K562 (cell line): ENCODE results near the gene PPM1H. TPM values are rescaled to one million over a fixed set of nuclear protein-coding genes. Genes with fewer than 3 reads are reported as not detected.

Experiments used
- ATAC-seq: fragments of 200-7000 bp; cut with Tn5 transposase; 3 replicates; pipeline ENCODE4 v1.9.1; 2020; ENCODE audit warnings: moderate library complexity
- BruUV-seq: library from RNA; stranded (reverse); fragments of 400-500 nt; replicated peaks from 2 replicates; lab custom pipeline; 2021; lab: Mats Ljungman, UMichigan
- CTCF ChIA-PET: fragments of 300-600 bp; formaldehyde crosslinking; extraction: SDS; loops from one replicate; lab custom pipeline; 2021; ENCODE audit warnings: low intra/inter-chr PET ratio; lab: Yijun Ruan, JAX
- POLR2A ChIA-PET: fragments of 300-600, 350-650 bp; sonication (Branson Sonifier 250); formaldehyde crosslinking; extraction: SDS; loops from one replicate; lab custom pipeline; 2021; ENCODE audit warnings: antibody characterized with exemption, inconsistent platforms; lab: Yijun Ruan, JAX
- DNase-seq, 4 experiments: peaks; one replicate each; pipeline versions ENCODE4 v3.0.0 to v3.0.0-alpha.2; 2011 to 2018; ENCODE audit warnings: low spot score in 3 of 4, mixed read lengths in 3 of 4; ENCODE audit errors: extremely low read depth in 1 of 4
- FAIRE-seq: peaks from 2 replicates; lab custom pipeline; 2011; peaks lifted over from hg19 to GRCh38; lab: Jason Lieb, UNC
- H2AFZ ChIP-seq: 2 replicates; pipeline ENCODE4 v1.6.0; 2011; ENCODE audit warnings: low read depth, low read length, control low read depth, inconsistent platforms
- H3K27ac ChIP-seq: fragments of 200-600 bp; 3 replicates; pipeline ENCODE4 v1.8.0; 2011; ENCODE audit warnings: low read depth, mild to moderate bottlenecking, control low read depth, inconsistent platforms, low read length, moderate library complexity, mixed read lengths; ENCODE audit errors: extremely low read depth
- H3K27me3 ChIP-seq, 2 experiments: fragments of 300-600 bp in 1 of 2; 2 replicates in 1 of 2; 3 replicates in 1 of 2; pipeline versions ENCODE4 v1.6.0 to v1.8.0; 2011; ENCODE audit warnings: inconsistent platforms in 2 of 2, low read length in 2 of 2, mild to moderate bottlenecking in 1 of 2, mixed read lengths in 1 of 2, moderate library complexity in 1 of 2; ENCODE audit not compliant: control insufficient read depth in 2 of 2, insufficient read depth in 2 of 2
- H3K36me3 ChIP-seq: fragments of 300-600 bp; 3 replicates; pipeline ENCODE4 v1.8.0; 2011; ENCODE audit warnings: mild to moderate bottlenecking, low read length, inconsistent platforms; ENCODE audit not compliant: control insufficient read depth, insufficient read depth
- H3K4me1 ChIP-seq, 2 experiments: fragments of 200-600 bp in 1 of 2; replicated peaks in 1 of 2; 2 replicates in 1 of 2; 3 replicates in 1 of 2; pipeline versions ENCODE4 v1.5.1 to v1.8.0; 2011; ENCODE audit warnings: inconsistent platforms in 2 of 2, low read length in 2 of 2, mild to moderate bottlenecking in 1 of 2, mixed read lengths in 1 of 2, moderate library complexity in 1 of 2; ENCODE audit not compliant: control insufficient read depth in 2 of 2, insufficient read depth in 2 of 2
- H3K4me2 ChIP-seq: 2 replicates; pipeline ENCODE4 v1.6.1; 2011; ENCODE audit warnings: low read length, control low read depth, inconsistent platforms, mixed read lengths; ENCODE audit not compliant: insufficient read depth
- H3K4me3 ChIP-seq: fragments of 200-600 bp; sonication (generic), shearing (Covaris generic); 2 replicates; pipeline ENCODE4 v1.5.1; 2016; ENCODE audit warnings: control low read depth, inconsistent platforms
- H3K79me2 ChIP-seq: fragments of 200-600 bp; 3 replicates; pipeline ENCODE4 v1.8.0; 2011; ENCODE audit warnings: low read length, inconsistent platforms; ENCODE audit not compliant: control insufficient read depth, insufficient read depth
- H3K9ac ChIP-seq, 2 experiments: 2 replicates each; pipeline versions ENCODE4 v1.6.0 to v1.6.1; 2011; ENCODE audit warnings: low read depth in 2 of 2, low read length in 2 of 2, control low read depth in 1 of 2, inconsistent platforms in 1 of 2, mild to moderate bottlenecking in 1 of 2, mixed read lengths in 1 of 2; ENCODE audit not compliant: insufficient read depth in 1 of 2
- H3K9me1 ChIP-seq: one replicate; pipeline ENCODE4 v1.6.0; 2011; ENCODE audit warnings: inconsistent platforms, mild to moderate bottlenecking, low read length, moderate library complexity; ENCODE audit not compliant: control insufficient read depth, insufficient read depth
- H3K9me3 ChIP-seq: replicated peaks from 2 replicates; pipeline ENCODE4 v1.5.1; 2011; ENCODE audit warnings: low read depth, low read length, inconsistent platforms; ENCODE audit not compliant: control insufficient read depth, insufficient read depth
- H4K20me1 ChIP-seq: replicated peaks from 2 replicates; pipeline ENCODE4 v1.6.1; 2011; ENCODE audit warnings: low read length, inconsistent platforms, mixed read lengths; ENCODE audit not compliant: control insufficient read depth, insufficient read depth
- ADNP ChIP-seq: fragments of 200-800 bp; sonication (Bioruptor generic); IDR thresholded peaks from 2 replicates; pipeline ENCODE4 v1.6.1; 2016; ENCODE audit warnings: missing genetic modification characterization, missing compliant biosample characterization
- CUX1 ChIP-seq: fragments of 200-800 bp; sonication (Bioruptor generic); IDR thresholded peaks from 2 replicates; pipeline ENCODE4 v1.6.1; 2016; ENCODE audit warnings: missing genetic modification characterization, missing compliant biosample characterization
- EGR1 ChIP-seq: fragments of 450-650 bp; conservative IDR thresholded peaks from 2 replicates; pipeline ENCODE4 v1.6.1; 2017; ENCODE audit warnings: mild to moderate bottlenecking
- EHMT2 ChIP-seq: fragments of 450-650 bp; IDR thresholded peaks from 2 replicates; pipeline ENCODE4 v1.6.1; 2018; ENCODE audit warnings: antibody characterized with exemption
- GABPB1 ChIP-seq: sonication (generic); formaldehyde crosslinking; IDR thresholded peaks from 2 replicates; pipeline ENCODE4 v1.8.0; 2022; ENCODE audit warnings: mild to moderate bottlenecking, missing genetic modification reagents
- MECOM ChIP-seq: fragments of 250-450 bp; sonication (Bioruptor Pico); IDR thresholded peaks from 2 replicates; pipeline ENCODE4 v1.8.0; 2022; ENCODE audit warnings: inconsistent platforms
- MTA3 ChIP-seq: fragments of 450-650 bp; formaldehyde crosslinking; IDR thresholded peaks from 2 replicates; pipeline ENCODE4 v1.6.1; 2017; ENCODE audit warnings: mild to moderate bottlenecking, borderline replicate concordance
- MTF1 ChIP-seq: fragments of 250-450 bp; sonication (Bioruptor Pico); IDR thresholded peaks from 2 replicates; pipeline ENCODE4 v1.9.0; 2021; ENCODE audit warnings: moderate library complexity, mild to moderate bottlenecking, inconsistent platforms, borderline replicate concordance
- NRF1 ChIP-seq, 2 experiments: fragments of 450-650 bp; IDR thresholded peaks in 1 of 2; conservative IDR thresholded peaks in 1 of 2; 2 replicates each; pipeline ENCODE4 v1.6.1; 2014; ENCODE audit warnings: mild to moderate bottlenecking in 2 of 2
- PURB ChIP-seq: sonication (generic); formaldehyde crosslinking; IDR thresholded peaks from 2 replicates; pipeline ENCODE4 v1.9.0; 2021; ENCODE audit warnings: low read depth, mild to moderate bottlenecking, missing genetic modification reagents
- TAF9B ChIP-seq: fragments of 450-650 bp; IDR thresholded peaks from 2 replicates; pipeline ENCODE4 v1.6.1; 2018; ENCODE audit warnings: mild to moderate bottlenecking; ENCODE audit not compliant: partially characterized antibody
- ZNF165 ChIP-seq: fragments of 250-450 bp; sonication (Bioruptor Pico); IDR thresholded peaks from 2 replicates; pipeline ENCODE4 v1.4.0; 2020; ENCODE audit warnings: borderline replicate concordance
- WGBS: fragments of 100-300 bp; shearing (Covaris generic); methylation state at CpG from one replicate; pipeline ENCODE4 v1.1.6; 2016; ENCODE audit warnings: low coverage, mixed read lengths; ENCODE audit not compliant: insufficient coverage; ENCODE audit errors: missing lambda C conversion rate; 5-methylcytosine and 5-hydroxymethylcytosine counted together
- in situ Hi-C: fragments of 300-500 bp; cut with MboI; formaldehyde crosslinking; loops from 4 replicates; pipeline ENCODE4 v1.15.0; 2018; ENCODE audit warnings: inconsistent platforms, mixed read lengths
- intact Hi-C: fragments of 100-400 bp; cut with micrococcal nuclease; formaldehyde crosslinking; loops from 2 replicates; pipeline ENCODE4 v1.14.2; 2022
- polyA plus RNA-seq, 8 experiments: library from polyadenylated mRNA; depleted of rRNA in 4 of 8; stranded (reverse) in 5 of 8; unstranded in 3 of 8; fragments of >200 nt; fragmentation: Nextera tagmentation in 2 of 8; fragmentation: Illumina TruSeq in 1 of 8; extraction: Ambion mirVana in 2 of 8; extraction: Trizol in 1 of 8; gene quantifications; 2 replicates each; pipeline versions ENCODE4 v1.2.1 to v1.2.3, GENCODE V29; 2011 to 2014; ENCODE audit warnings: inconsistent platforms in 1 of 8, missing spikeins in 1 of 8
- total RNA-seq, 7 experiments: library from RNA; depleted of rRNA in 6 of 7; stranded (reverse); fragments of >200 nt in 6 of 7; fragmentation: Illumina TruSeq in 2 of 7; extraction: Trizol in 2 of 7; gene quantifications; 2 replicates each; pipeline versions ENCODE4 v1.2.1 to v1.2.3, GENCODE V29; 2011 to 2021; ENCODE audit warnings: low replicate concordance in 1 of 7
- TF ChIP-seq, protein P1 (sequence below): fragments of 250-450 bp; sonication (Bioruptor Pico); IDR thresholded peaks from 2 replicates; pipeline ENCODE4 v1.8.0; 2022; ENCODE audit warnings: inconsistent platforms, mild to moderate bottlenecking, moderate library complexity, borderline replicate concordance
- TF ChIP-seq, protein P2 (sequence below): fragments of 250-450 bp; sonication (Bioruptor Pico); IDR thresholded peaks from 2 replicates; pipeline ENCODE4 v1.6.1; 2021; ENCODE audit warnings: mild to moderate bottlenecking

The PPM1H gene
- total and polyA plus RNA-seq, 9 of the 15 experiments (the other 6 are each of a cell fraction or from before 2014, with no cell fraction given) = 5.3 to 29.3 (median 11.3) TPM

- POLR2A ChIA-PET = no interaction called here
- H3K27me3 ChIP-seq = peaks cover 0 to 3% of the 10 kb centered on the region in 2 experiments; a peak in 1 of 5 replicates
- intact Hi-C loops (no loop called here), in situ Hi-C loops (no loop called here)
- no peaks in the 10 kb centered on the region for H3K36me3 ChIP-seq
- ATAC-seq = no peak
- H4K20me1 ChIP-seq = no peaks in the 10 kb centered on the region
- TF ChIP-seq ZNF165 (CRISPR knock-in tag) (no peak), MTA3 (no peak), ADNP (tag) (no peak), CUX1 (CRISPR knock-in tag) (no peak), EGR1 (no peak), EHMT2 (no peak), NRF1 (conservative IDR thresholded peaks at IDR 0.05 in 1 of 2, IDR thresholded peaks at IDR 0.05 in 1 of 2) (no peak), TAF9B (no peak), GABPB1 (CRISPR knock-in tag) (no peak), PURB (CRISPR knock-in tag) (no peak), MTF1 (CRISPR knock-in tag) (no peak), MECOM (CRISPR knock-in tag) (no peak)
- TF ChIP-seq, protein P1, sequence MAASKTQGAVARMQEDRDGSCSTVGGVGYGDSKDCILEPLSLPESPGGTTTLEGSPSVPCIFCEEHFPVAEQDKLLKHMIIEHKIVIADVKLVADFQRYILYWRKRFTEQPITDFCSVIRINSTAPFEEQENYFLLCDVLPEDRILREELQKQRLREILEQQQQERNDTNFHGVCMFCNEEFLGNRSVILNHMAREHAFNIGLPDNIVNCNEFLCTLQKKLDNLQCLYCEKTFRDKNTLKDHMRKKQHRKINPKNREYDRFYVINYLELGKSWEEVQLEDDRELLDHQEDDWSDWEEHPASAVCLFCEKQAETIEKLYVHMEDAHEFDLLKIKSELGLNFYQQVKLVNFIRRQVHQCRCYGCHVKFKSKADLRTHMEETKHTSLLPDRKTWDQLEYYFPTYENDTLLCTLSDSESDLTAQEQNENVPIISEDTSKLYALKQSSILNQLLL (CRISPR knock-in tag) = no peak
- TF ChIP-seq, protein P2, sequence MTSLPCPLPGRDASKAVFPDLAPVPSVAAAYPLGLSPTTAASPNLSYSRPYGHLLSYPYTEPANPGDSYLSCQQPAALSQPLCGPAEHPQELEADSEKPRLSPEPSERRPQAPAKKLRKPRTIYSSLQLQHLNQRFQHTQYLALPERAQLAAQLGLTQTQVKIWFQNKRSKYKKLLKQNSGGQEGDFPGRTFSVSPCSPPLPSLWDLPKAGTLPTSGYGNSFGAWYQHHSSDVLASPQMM (CRISPR knock-in tag) = no peak
- H3K9ac ChIP-seq = no peak overlapping the region
- no TSS peak for BruUV-seq
- DNase-seq = no peak
- H3K4me2 ChIP-seq = no peak overlapping the region
- H3K4me3 ChIP-seq = no peak overlapping the region
- WGBS = 50% methylated on average over 2 of the region's 2 CpGs
- no peak overlapping the region for H3K27ac ChIP-seq
- FAIRE-seq = no peak
- H3K4me1 ChIP-seq = no peaks in the 10 kb centered on the region; a peak in 1 of 5 replicates
- no peaks in the 10 kb centered on the region for H3K9me1 ChIP-seq
- no peaks in the 10 kb centered on the region for H3K79me2 ChIP-seq
- no peaks in the 10 kb centered on the region for H3K9me3 ChIP-seq
- H2AFZ ChIP-seq = no peak overlapping the region
- CTCF ChIA-PET = no interaction called here
Observed at GRCh38 chr12:62770381-62770780, 164.6 kb downstream of the PPM1H start.
